Activated CD8-positive, alpha-beta memory T cell treated with anti-CD3 and anti-CD28 coated beads, Interleukin-2, amount 50 U/mL, for 48 hours (primary cell): ENCODE measurements around the gene CDC34.

Source experiments
- DNase-seq: peaks from one replicate; pipeline ENCODE4 v3.0.0-alpha.2; 2020

Gene CDC34

DNA sequence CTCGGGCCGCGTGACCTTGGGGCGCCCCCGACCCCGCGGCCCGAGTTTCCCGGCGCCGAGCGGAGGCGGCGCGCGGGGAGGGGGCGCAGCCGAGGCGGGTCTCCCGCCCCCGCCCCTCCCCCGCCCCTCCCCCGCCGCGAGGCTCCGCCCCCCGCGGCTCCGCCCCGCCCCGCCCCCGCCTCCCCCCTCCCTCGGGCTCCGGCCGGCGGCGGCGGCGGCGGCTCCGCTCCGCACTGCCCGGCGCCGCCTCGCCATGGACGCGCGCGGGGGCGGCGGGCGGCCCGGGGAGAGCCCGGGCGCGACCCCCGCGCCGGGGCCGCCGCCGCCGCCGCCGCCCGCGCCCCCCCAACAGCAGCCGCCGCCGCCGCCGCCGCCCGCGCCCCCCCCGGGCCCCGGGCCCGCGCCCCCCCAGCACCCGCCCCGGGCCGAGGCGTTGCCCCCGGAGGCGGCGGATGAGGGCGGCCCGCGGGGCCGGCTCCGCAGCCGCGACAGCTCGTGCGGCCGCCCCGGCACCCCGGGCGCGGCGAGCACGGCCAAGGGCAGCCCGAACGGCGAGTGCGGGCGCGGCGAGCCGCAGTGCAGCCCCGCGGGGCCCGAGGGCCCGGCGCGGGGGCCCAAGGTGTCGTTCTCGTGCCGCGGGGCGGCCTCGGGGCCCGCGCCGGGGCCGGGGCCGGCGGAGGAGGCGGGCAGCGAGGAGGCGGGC, 58.3 kb downstream of the CDC34 start, which contains the start of gene HCN2:
Gene HCN2, plus strand, starts transcription at position 189 of the 703 bp plus-strand sequence. Its CDS starts 65 bp downstream, at position 254.
- no peak for DNase-seq

DNA sequence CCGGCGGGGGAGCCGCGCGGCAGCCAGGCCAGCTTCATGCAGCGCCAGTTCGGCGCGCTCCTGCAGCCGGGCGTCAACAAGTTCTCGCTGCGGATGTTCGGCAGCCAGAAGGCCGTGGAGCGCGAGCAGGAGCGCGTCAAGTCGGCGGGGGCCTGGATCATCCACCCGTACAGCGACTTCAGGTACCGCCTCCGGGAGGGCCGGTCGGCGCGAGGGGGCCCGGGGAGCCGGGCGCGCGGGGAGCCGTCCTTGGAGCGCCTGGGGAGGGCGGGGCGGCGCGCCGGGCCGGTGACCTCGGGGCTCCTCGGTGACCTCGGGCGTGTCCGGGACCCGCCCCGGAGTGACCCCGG, 58.8 kb downstream of the CDC34 start:
- DNase-seq, result no peak

GRCh38 chr19:590750-591098, 59.2 kb downstream of the CDC34 start:
- DNase-seq, result no peak

GRCh38 chr19:591099-591958, 59.8 kb downstream of the CDC34 start:
- no peak for DNase-seq
